Breast epithelium (tissue), 4 donors: ENCODE data around the gene MBD3L3. TPM values are rescaled to one million over a fixed set of nuclear protein-coding genes. Genes with fewer than 3 reads are reported as not detected.

Experiments used
- DNase-seq, 2 donors: peaks; one replicate each; pipeline ENCODE4 v3.0.0-alpha.2; 2019; ENCODE audit warnings: low spot score in 2 of 2
- H3K27ac ChIP-seq, 2 donors: fragments of 200-600 bp; sonication (generic) in 1 of 2; one replicate each; pipeline ENCODE4 v1.5.1; 2016 to 2019; ENCODE audit warnings: mild to moderate bottlenecking in 1 of 2
- H3K27me3 ChIP-seq, 2 donors: fragments of 200-600 bp; sonication (generic) in 1 of 2; one replicate each; pipeline versions ENCODE4 v1.5.1 to v1.6.0; 2017 to 2019; ENCODE audit warnings: control low read depth in 1 of 2, mild to moderate bottlenecking in 1 of 2
- H3K36me3 ChIP-seq: fragments of 200-600 bp; one replicate; pipeline ENCODE4 v1.5.1; 2019
- H3K4me1 ChIP-seq, 2 donors: fragments of 200-600 bp; sonication (generic); one replicate each; pipeline ENCODE4 v1.5.1; 2016 to 2019; ENCODE audit warnings: control low read depth in 1 of 2
- H3K4me3 ChIP-seq, 3 donors: fragments of 200-600 bp; sonication (generic); 1 replicate in 2 of 3; 2 replicates in 1 of 3; pipeline ENCODE4 v1.5.1; 2016 to 2019; ENCODE audit warnings: mild to moderate bottlenecking in 3 of 3, moderate library complexity in 2 of 3
- H3K9me3 ChIP-seq, 2 donors: fragments of 200-600 bp; sonication (generic) in 1 of 2; one replicate each; pipeline ENCODE4 v1.5.1; 2016 to 2019; ENCODE audit warnings: control low read depth in 1 of 2
- CTCF ChIP-seq, 3 donors: fragments of 450-650 bp; IDR thresholded peaks; one replicate each; pipeline ENCODE4 v1.5.1; 2016 to 2017; ENCODE audit warnings: antibody characterized with exemption in 3 of 3, mild to moderate bottlenecking in 3 of 3, moderate library complexity in 3 of 3
- POLR2A ChIP-seq: fragments of 450-650 bp; IDR thresholded peaks from one replicate; pipeline ENCODE4 v1.6.1; 2016; ENCODE audit warnings: antibody characterized with exemption, mild to moderate bottlenecking, moderate library complexity
- POLR2AphosphoS5 ChIP-seq, 3 donors: sonication (generic); formaldehyde crosslinking; IDR thresholded peaks; one replicate each; pipeline ENCODE4 v1.6.1; 2017; ENCODE audit warnings: antibody characterized with exemption in 3 of 3
- intact Hi-C: fragments of 100-400 bp; cut with DNase I; formaldehyde crosslinking; loops from one replicate; pipeline ENCODE4 v1.15.1; 2023; ENCODE audit warnings: low total_unique reads
- total RNA-seq, 3 donors: library from RNA; depleted of rRNA; stranded (reverse); fragments of >200 nt; gene quantifications; one replicate each; pipeline ENCODE4 v1.1.0, GENCODE V29; 2016

MBD3L3 gene
- total RNA-seq, 3 donors from 2014 or later: not detected

DNA sequence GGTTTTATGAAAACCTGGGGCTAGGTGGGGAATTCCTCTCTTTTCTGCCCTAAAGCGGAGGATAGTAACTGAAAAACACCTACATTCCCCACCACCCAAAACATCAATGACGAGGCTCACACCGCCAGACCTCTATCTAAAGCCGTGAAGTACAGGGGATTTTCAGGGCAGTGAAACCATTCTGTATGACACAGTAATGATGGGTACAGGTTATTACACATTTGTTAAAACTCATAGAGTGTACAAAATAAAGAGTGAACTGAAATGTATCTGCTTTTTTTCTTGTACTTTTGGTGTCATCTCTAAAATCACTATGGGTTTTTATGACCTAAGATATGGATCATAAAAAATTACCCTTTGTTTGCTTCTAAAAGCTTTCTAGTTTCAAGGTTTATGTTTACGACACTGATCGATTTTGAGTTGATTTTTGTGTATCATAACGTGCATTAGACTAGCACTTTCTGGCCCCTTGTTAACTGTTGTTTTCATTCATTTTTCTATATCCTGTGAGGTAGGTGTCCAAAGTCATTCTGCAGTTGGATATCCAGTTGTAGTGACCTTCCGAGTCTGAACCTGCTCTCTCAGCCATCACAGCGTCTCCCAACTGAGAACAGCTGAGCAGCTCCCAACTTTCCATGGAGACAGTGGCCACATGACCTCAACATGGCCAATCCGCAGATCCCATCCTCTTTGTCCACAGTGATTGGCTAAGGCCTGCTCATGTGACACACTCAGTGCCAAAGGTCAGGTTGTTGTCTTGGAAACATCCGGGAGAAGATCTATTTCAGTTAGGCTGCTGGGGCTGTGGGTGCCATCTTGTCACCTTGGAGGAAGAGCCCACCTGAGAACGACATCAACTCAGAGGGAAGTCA lies 47.5 kb downstream of the MBD3L3 start:
- Histone ChIP-seq H3K4me1 (no peaks in the 10 kb centered on the region), H3K4me3 (no peak overlapping the region), H3K27ac (no peak overlapping the region), H3K9me3 (no peaks in the 10 kb centered on the region), H3K36me3 (no peaks in the 10 kb centered on the region), H3K27me3 (no peaks in the 10 kb centered on the region)
- intact Hi-C loops: no loop called here
- DNase-seq: no peak
- TF ChIP-seq CTCF (IDR thresholded peaks at IDR 0.05) (no peak), POLR2A (no peak), POLR2AphosphoS5 (IDR thresholded peaks at IDR 0.05) (no peak)

- no peaks in the 10 kb centered on the region for H3K9me3 ChIP-seq
- H3K27me3 ChIP-seq: no peaks in the 10 kb centered on the region
- H3K36me3 ChIP-seq: no peaks in the 10 kb centered on the region
- H3K4me1 ChIP-seq: no peaks in the 10 kb centered on the region
- intact Hi-C loops: no loop called here
- no peak overlapping the region for H3K4me3 ChIP-seq
- DNase-seq: no peak
- H3K27ac ChIP-seq: no peak overlapping the region
- TF ChIP-seq POLR2AphosphoS5 (IDR thresholded peaks at IDR 0.05): no peak
- no peak for TF ChIP-seq CTCF (IDR thresholded peaks at IDR 0.05)
- TF ChIP-seq POLR2A: no peak
Observed at GRCh38 chr19:7007859-7008258, 50.6 kb downstream of the MBD3L3 start.

Other genes starting within 250 kb of the MBD3L3 start
- under 1 TPM in 2 of 3 donors, not detected in 1; 0.33 to 0.44 TPM for gene ADGRE1, start 171.1 kb downstream of the MBD3L3 start, total RNA-seq
- not detected for gene MBD3L2B, start 37.2 kb downstream of the MBD3L3 start, total RNA-seq
- gene MBD3L5, start 28.1 kb downstream of the MBD3L3 start, total RNA-seq: not detected
- not detected for gene MBD3L4, start 18.5 kb downstream of the MBD3L3 start, total RNA-seq
- gene MBD3L2, start 9.4 kb downstream of the MBD3L3 start, total RNA-seq: not detected
- 10 to 100 TPM in 2 of 3 donors, 1 to 10 TPM in 1; 7.2 to 18.3 (median 12.8) TPM for gene ZNF557, start 11.0 kb upstream of the MBD3L3 start, total RNA-seq
- 100 to 1,000 TPM in 2 of 3 donors, 10 to 100 TPM in 1; 66.3 to 108 (median 104) TPM for gene INSR, start 235.7 kb upstream of the MBD3L3 start, total RNA-seq